GM13977 (cell line): ENCODE measurements around the gene SPINT1.

Source experiments
- DNase-seq: peaks from one replicate; pipeline ENCODE4 v3.0.0; 2012; ENCODE audit warnings: low spot score
- CTCF ChIP-seq: IDR thresholded peaks from 2 replicates; pipeline ENCODE4 v1.5.1; 2012; ENCODE audit warnings: mild to moderate bottlenecking, control low read depth; ENCODE audit not compliant: insufficient read depth; ENCODE audit errors: extremely low read depth, missing control alignments
- in situ Hi-C: fragments of 300-500 bp; cut with MboI; formaldehyde crosslinking; loops from one replicate; pipeline ENCODE4 v1.12.0; 2022; ENCODE audit warnings: low sequenced_read_pairs, low pct_unique_long_range_greater_than_20kb, mixed read lengths, inconsistent platforms; ENCODE audit not compliant: unreplicated experiment

The SPINT1 gene

GRCh38 chr15:40875991-40876730, 32.3 kb downstream of the SPINT1 start:
- TF ChIP-seq CTCF = no peak
- in situ Hi-C loops = no loop called here
- no peak for DNase-seq

- no peak for DNase-seq
These were observed 33.8 kb downstream of the SPINT1 start for GRCh38 chr15:40877694-40878093.

GRCh38 chr15:40878785-40879184, 34.9 kb downstream of the SPINT1 start:
- no peak for TF ChIP-seq CTCF
- DNase-seq = peak; percentile 74
- in situ Hi-C loops = no loop called here

More at GRCh38 chr15:40877694-40878093, 33.8 kb downstream of the SPINT1 start:
- TF ChIP-seq CTCF = no peak
- in situ Hi-C loops = no loop called here

- no peak for TF ChIP-seq CTCF
- in situ Hi-C loops = no loop called here
- DNase-seq = peak; percentile 45
These were observed 35.8 kb downstream of the SPINT1 start for GRCh38 chr15:40879609-40880008.

- in situ Hi-C loops = no loop called here
- DNase-seq = no peak
- TF ChIP-seq CTCF = no peak
These were observed 37.5 kb downstream of the SPINT1 start for GRCh38 chr15:40881351-40881750.

GRCh38 chr15:40886586-40886985, 42.7 kb downstream of the SPINT1 start:
- no peak for DNase-seq
- no peak for TF ChIP-seq CTCF
- in situ Hi-C loops = no loop called here

GRCh38 chr15:40889112-40889511, 45.3 kb downstream of the SPINT1 start:
- in situ Hi-C loops = no loop called here
- TF ChIP-seq CTCF = no peak
- DNase-seq = no peak
